ENCODE data around the gene ACOD1.
"Not testable (repeated sequence)": the region's sequence is repeated elsewhere in the genome, so short reads cannot be mapped to it uniquely, and the experiment has no call there.

ACOD1 gene

DNA sequence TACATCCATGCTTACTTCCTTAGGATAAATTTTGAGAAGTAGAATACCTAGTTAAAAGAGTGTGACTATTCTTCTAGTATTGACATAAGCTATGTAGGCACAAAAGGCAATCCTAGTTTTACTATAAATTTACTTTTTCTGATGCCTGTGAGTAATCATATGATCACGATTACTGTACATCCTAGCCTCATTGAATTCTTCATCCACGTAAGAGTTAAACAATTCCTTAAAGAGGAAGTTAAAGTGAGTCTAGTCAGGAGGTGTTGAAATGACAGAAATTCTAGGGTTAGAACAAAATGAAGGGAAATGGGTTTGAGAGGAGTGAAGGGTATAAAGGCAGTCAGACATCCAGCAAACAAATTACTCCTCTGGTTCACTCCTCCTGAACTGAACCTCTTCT, at the start of gene ACOD1:
Gene ACOD1 (plus strand): TSS at position 363 of the 400 bp plus-strand sequence. CDS start 48 bp downstream, outside the sequence.
- DNase-seq: no peak

DNA sequence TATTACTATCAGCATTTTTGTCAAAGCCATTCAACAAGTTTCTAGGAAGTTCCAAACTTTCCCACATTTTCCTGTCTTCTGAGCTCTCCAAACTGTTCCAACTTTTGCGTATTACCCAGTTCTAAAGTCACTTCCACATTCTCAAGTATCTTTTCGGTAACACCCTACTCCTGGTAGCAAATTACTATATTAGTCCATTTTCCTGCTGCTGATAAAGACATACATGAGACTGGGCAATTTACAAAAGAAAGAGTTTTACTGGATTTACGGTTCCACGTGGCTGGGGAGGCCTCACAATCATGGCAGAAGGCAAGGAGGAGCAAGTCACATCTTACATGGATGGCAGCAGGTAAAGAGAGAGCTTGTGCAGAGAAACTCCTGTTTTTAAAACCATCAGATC, 49.2 kb upstream of the ACOD1 start:
- not testable (repeated sequence) for DNase-seq

- DNase-seq: peak; percentile 69
These were observed 44.7 kb upstream of the ACOD1 start for GRCh38 chr13:76903544-76904162.

- no peak for DNase-seq
These were observed 43.8 kb upstream of the ACOD1 start for GRCh38 chr13:76904507-76904906.

- no peak for DNase-seq
These were observed 35.8 kb upstream of the ACOD1 start for GRCh38 chr13:76912476-76912875.

DNA sequence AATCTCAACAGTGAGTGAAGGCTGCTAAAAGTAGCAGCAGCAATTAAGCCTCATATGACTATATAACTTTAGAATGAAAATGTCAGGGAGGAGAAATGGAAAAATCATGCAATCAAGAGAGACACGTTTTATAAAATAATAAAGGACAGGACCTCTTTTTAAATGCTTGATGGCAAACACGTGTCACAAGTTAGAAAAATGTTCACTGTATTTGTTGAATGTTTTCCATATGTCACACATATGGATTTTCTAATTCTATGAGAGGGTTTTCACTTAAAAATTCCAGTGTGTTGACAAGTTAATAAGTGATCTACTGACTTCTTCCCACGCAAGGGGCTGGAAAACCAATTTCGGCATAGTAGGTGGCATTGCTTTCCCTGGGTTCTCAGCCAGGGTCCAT, 34.4 kb upstream of the ACOD1 start:
- no peak for DNase-seq

- DNase-seq: no peak
These were observed 31.2 kb upstream of the ACOD1 start for GRCh38 chr13:76917095-76917494.

GRCh38 chr13:76917755-76918481, 30.4 kb upstream of the ACOD1 start:
- DNase-seq: not testable (repeated sequence)

GRCh38 chr13:76921516-76921915, 26.8 kb upstream of the ACOD1 start:
- no peak for DNase-seq

DNA sequence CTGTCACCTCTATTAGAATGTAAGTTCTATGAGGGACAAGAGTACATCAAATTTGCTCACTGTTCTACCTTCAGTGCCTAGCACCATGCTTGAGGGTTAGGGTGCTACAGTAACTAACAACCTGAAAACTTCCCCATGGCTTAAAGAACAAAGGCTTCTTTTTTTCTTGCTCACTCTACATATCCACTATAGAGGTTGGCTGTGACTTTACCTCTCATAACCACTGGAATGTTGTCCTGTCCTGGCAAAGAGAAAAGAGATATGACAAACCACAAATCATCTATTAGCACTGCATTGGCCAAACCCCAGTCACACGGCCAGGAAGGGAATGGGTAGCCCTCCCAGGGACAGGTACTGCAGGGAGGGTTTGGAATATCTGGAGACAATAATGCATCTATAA, 23.2 kb upstream of the ACOD1 start:
- no peak for DNase-seq

GRCh38 chr13:76927955-76928354, 20.4 kb upstream of the ACOD1 start:
- no peak for DNase-seq

DNA sequence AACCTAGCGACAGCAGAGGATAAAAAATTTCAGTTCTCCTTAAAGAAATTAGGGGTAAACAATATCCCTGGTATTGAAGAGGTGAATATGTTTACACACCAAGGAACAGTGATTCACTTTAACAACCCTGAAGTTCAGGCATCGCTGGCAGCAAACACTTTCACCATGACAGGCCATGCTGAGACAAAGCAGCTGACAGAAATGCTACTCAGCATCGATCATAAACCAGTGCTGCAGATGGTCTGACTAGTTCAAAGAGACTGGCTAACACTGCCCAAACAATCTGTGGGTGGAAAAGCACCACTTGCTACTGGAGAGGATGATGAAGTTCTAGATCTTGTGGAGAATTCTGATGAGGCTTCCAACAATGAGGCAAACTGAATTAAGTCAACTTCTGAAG, 19.9 kb upstream of the ACOD1 start:
- DNase-seq: no peak

DNA sequence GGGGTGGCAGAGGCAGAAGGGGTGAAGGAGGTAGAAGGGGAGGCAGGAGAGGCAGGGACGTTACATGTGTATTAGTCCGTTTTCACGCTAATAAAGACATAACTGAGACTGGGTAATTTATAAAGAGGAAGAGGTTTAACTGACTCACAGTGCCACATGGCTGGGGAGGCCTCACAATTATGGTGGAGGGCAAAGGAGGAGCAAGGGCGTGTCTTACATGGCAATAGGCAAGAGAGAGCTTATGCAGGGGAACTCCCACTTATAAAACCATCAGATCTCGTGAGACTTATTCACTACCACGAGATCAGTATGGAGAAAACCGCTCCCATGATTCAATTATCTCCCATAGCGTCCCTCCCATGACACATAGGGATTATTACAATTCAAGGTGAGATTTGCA, 19.0 kb upstream of the ACOD1 start:
- DNase-seq: no peak

DNA sequence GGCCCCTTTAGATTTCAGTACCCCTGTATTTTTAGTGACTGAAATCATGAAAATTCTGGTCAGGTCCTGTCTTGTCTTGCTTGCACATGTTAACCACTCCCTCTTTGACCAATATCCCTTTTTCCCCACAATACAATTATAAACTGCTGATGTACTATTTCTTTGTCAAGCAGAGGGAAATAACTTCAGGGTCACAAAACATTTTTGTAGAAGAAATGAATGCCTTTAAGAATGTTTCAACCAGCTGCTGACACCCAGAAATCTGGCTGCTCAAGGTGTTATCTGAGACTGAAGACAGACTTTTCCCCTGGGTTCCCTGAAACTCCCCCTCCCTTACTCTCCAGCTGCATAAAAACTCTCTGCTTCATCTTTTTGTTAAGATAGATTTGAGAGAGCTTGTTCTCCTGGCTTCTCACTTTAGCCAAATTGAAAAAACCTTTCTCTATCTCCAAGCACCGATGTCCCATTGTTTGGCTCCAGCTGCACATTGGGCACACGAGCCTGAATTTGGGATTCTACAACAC, 18.4 kb upstream of the ACOD1 start:
- DNase-seq: no peak

DNA sequence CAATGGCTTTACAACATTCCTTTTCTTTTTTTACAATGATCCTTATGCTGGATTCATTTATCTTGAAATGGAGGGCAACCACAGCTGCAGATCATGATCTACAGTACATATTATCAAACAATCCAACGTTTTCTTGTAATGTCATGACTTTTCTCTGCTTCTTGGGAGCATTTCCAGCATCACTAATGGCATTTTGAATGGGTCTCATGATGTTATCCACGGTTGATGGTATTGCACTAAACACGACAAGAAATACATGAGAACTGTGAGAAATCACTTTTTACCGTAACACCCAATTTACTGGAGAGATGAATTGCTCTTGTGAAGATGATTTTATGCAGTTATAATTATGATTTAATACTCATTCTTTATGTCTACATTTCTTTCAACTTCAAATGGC, 16.2 kb upstream of the ACOD1 start:
- DNase-seq: no peak

- no peak for DNase-seq
These were observed 13.6 kb upstream of the ACOD1 start for GRCh38 chr13:76934671-76935070.

GRCh38 chr13:76936763-76937162, 11.5 kb upstream of the ACOD1 start:
- no peak for DNase-seq

DNA sequence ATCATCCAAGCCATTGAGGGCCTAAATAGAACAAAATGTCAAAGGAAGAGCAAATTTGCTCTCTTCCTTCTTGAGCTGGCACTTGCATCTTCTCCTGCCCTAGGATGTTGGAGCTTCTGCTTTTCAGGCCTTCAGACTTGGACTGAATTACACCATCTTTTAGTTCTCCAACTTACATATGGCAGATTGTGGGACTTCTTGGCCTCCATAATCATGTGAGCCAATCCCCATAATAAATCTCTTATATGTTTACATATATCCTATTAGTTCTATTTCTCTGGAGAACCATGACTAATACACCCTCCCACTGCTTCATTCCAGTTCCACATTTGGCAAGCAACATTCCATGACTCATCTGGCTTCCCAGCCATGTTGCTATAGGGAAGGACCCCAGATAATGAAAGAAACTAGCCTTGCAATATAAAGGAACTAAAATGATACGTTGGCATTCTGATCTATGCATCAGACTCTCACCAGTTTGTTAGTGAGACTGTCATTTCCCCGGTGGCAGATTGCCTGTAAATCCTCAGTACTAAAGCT, 11.0 kb upstream of the ACOD1 start:
- DNase-seq: no peak

DNA sequence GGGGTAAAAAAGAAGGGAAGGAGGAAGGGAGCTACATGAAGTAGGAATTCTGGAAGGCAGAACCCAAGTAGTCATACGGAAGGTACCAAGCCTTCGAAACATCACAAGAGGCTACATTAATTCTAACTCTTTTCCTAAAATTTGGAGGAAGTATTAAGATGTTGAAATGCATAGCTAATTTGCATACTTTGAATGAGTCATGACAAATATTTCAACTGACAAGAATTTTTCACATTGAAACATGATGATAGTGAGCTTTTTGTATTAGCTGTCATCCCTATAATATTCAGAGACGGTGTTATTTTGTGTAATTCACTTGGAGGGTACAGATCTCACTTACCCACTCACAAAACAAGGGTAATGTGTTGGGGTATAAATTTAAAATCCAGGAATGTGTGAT, 9.1 kb upstream of the ACOD1 start:
- no peak for DNase-seq

- DNase-seq: no peak
These were observed 5.9 kb upstream of the ACOD1 start for GRCh38 chr13:76942363-76942762.

DNA sequence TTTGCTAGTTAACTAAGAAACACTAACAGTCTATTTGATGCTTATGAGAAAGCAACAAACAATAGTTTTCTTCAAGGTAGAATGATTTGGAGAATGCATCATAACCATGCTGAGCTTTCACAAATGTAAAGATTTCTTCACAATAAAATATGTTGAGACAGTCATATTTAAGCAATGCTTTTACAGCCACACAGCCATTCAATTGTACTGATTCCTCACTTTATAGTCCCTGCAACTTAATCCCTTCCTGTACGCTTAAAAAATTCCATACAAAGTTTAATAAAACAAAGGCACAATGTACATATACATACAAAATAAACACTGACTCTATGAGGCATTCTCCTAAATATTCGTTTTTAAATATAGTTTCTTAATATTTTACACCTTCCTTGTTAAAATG, 4.7 kb upstream of the ACOD1 start:
- DNase-seq: no peak

- DNase-seq: no peak
These were observed 3.9 kb upstream of the ACOD1 start for GRCh38 chr13:76944456-76944855.

GRCh38 chr13:76950101-76950500, 1.8 kb downstream of the ACOD1 start:
- no peak for DNase-seq

DNA sequence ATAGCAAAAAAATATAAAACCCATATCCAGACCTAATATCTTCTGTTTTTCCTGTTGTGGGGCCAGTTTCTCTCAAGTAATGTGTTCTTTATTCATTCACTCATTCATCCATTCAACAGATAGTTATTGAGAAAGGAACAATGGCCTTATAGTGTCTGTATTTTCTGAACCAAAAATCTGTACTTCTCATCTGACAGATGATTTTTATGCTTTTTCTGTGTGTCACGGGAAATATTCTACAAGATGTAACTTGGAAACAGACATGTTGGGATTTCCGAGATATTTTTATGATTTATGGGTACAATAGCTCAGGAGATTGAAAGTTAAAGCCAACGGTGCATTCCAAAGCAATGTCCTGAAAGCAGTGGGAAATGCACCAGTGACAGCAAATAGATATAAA, 5.7 kb downstream of the ACOD1 start:
- no peak for DNase-seq

Data from activated CD8-positive, alpha-beta memory T cell treated with anti-CD3 and anti-CD28 coated beads, Interleukin-2, amount 50 U/mL, for 48 hours (primary cell).